ENCODE results near the gene RSBN1L. TPM values are rescaled to one million over a fixed set of nuclear protein-coding genes. Genes with fewer than 3 reads are reported as not detected.

Gene RSBN1L
- polyA plus RNA-seq, 4 donors = 6.4 to 17.5 (median 7.4) TPM

DNA sequence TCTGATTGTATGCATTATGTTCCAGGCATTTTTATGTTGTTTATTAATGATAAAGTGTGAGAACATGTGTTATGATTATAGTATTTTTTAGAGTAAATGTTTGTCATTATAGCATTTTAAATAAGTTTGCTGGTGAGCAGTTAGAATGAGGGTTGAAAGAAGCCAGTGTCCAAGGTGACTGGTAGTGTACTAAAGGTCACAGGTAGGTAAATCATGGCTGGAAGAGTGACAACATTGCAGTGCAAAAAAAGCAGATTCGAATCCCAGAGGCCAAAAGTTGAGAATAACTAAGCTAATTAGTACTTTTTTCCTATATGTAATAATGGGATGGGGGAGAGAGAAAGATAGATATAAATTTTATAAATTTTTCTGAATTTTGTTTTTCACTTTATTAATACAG is 44.0 kb downstream of the RSBN1L start:
- WGBS, 3 donors = 26 to 60% (median 30%) methylated on average over 1 of the region's 1 CpG
- Histone ChIP-seq H3K27me3 (ENCODE audit: control insufficient read depth in 3 of 3, insufficient read depth in 3 of 3, low read length in 3 of 3) (no peaks in the 10 kb centered on the region), H3K4me3 (ENCODE audit: low read depth in 1 of 3, low read length in 3 of 3) (no peak overlapping the region), H3K27ac (ENCODE audit: low read depth in 1 of 3, low read length in 2 of 3) (no peak overlapping the region), H3K9me3 (ENCODE audit: control insufficient read depth in 2 of 2, insufficient read depth in 1 of 2, low read depth in 1 of 2, low read length in 1 of 2) (no peaks in the 10 kb centered on the region), H3K36me3 (ENCODE audit: control insufficient read depth in 3 of 3, insufficient read depth in 2 of 3, low read depth in 1 of 3, low read length in 3 of 3) (peaks cover 0 to 20% (median 0%) of the 10 kb centered on the region in 3 donors), H3K4me1 (ENCODE audit: control insufficient read depth in 3 of 3, insufficient read depth in 2 of 3, low read depth in 1 of 3, low read length in 2 of 3) (no peaks in the 10 kb centered on the region)
- DNase-seq (no peak), FAIRE-seq (no peak)

- WGBS, 3 donors = 100% methylated on average over 1 of the region's 1 CpG
These were observed 47.3 kb downstream of the RSBN1L start for GRCh38 chr7:77743518-77743917.

GRCh38 chr7:77745746-77746145 is 49.5 kb downstream of the RSBN1L start:
- H3K9me3 ChIP-seq (ENCODE audit: control insufficient read depth in 2 of 2, insufficient read depth in 1 of 2, low read depth in 1 of 2, low read length in 1 of 2) = no peaks in the 10 kb centered on the region
- H3K4me1 ChIP-seq (ENCODE audit: control insufficient read depth in 3 of 3, insufficient read depth in 2 of 3, low read depth in 1 of 3, low read length in 2 of 3) = peaks cover 0 to 5% (median 3%) of the 10 kb centered on the region in 3 donors
- peaks cover 0 to 31% (median 4%) of the 10 kb centered on the region in 3 donors for H3K36me3 ChIP-seq (ENCODE audit: control insufficient read depth in 3 of 3, insufficient read depth in 2 of 3, low read depth in 1 of 3, low read length in 3 of 3)
- H3K4me3 ChIP-seq (ENCODE audit: low read depth in 1 of 3, low read length in 3 of 3) = no peak overlapping the region
- no peak overlapping the region for H3K27ac ChIP-seq (ENCODE audit: low read depth in 1 of 3, low read length in 2 of 3)
- no peaks in the 10 kb centered on the region for H3K27me3 ChIP-seq (ENCODE audit: control insufficient read depth in 3 of 3, insufficient read depth in 3 of 3, low read length in 3 of 3)
- 95 to 99% (median 96%) methylated on average over 4 of the region's 4 CpGs for WGBS, 3 donors
- DNase-seq (no peak), FAIRE-seq (no peak)

More at GRCh38 chr7:77743518-77743917, 47.3 kb downstream of the RSBN1L start:
- peaks cover 0 to 5% (median 3%) of the 10 kb centered on the region in 3 donors for H3K4me1 ChIP-seq (ENCODE audit: control insufficient read depth in 3 of 3, insufficient read depth in 2 of 3, low read depth in 1 of 3, low read length in 2 of 3)
- FAIRE-seq (no peak), DNase-seq (no peak)
- no peak overlapping the region for H3K4me3 ChIP-seq (ENCODE audit: low read depth in 1 of 3, low read length in 3 of 3)
- no peaks in the 10 kb centered on the region for H3K9me3 ChIP-seq (ENCODE audit: control insufficient read depth in 2 of 2, insufficient read depth in 1 of 2, low read depth in 1 of 2, low read length in 1 of 2)
- no peaks in the 10 kb centered on the region for H3K27me3 ChIP-seq (ENCODE audit: control insufficient read depth in 3 of 3, insufficient read depth in 3 of 3, low read length in 3 of 3)
- no peak overlapping the region for H3K27ac ChIP-seq (ENCODE audit: low read depth in 1 of 3, low read length in 2 of 3)
- peaks cover 0 to 29% (median 0%) of the 10 kb centered on the region in 3 donors for H3K36me3 ChIP-seq (ENCODE audit: control insufficient read depth in 3 of 3, insufficient read depth in 2 of 3, low read depth in 1 of 3, low read length in 3 of 3)

DNA sequence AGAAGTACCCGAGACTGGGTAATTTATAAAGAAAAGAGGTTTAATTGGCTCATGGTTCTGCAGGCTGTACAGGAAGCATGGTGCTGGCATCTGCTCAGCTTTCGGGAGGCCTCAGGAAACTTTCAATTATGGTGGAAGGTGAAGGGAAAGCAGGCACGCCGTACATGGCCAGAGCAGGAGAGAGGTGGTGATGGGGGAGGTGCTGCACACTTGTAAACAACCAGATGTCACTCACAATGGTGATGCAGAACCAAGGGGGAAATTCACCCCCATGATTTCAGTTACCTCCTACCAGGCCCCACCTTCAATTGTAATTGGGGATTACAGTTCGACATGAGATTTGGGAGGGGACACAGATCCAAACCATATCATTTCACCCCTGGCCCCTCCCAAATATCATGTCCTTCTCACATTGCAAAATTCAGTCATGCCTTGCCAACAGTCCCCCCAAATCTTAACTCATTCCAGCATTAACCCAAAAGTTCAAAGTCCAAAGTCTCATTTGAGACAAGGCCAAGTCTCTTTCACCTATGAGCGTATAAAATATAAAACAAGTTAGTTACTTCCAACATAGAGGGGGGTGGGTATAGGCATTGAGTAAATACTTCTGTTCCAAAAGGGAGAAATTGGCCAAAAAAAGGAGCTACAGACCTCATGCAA is 50.0 kb downstream of the RSBN1L start:
- peak in 1 of 2 donors; percentile 62 for DNase-seq
- H3K9me3 ChIP-seq (ENCODE audit: control insufficient read depth in 2 of 2, insufficient read depth in 1 of 2, low read depth in 1 of 2, low read length in 1 of 2) = no peaks in the 10 kb centered on the region
- H3K27ac ChIP-seq (ENCODE audit: low read depth in 1 of 3, low read length in 2 of 3) = no peak overlapping the region
- H3K27me3 ChIP-seq (ENCODE audit: control insufficient read depth in 3 of 3, insufficient read depth in 3 of 3, low read length in 3 of 3) = no peaks in the 10 kb centered on the region
- H3K4me3 ChIP-seq (ENCODE audit: low read depth in 1 of 3, low read length in 3 of 3) = no peak overlapping the region
- peaks cover 0 to 34% (median 4%) of the 10 kb centered on the region in 3 donors for H3K36me3 ChIP-seq (ENCODE audit: control insufficient read depth in 3 of 3, insufficient read depth in 2 of 3, low read depth in 1 of 3, low read length in 3 of 3)
- WGBS, 3 donors = 67 to 89% (median 80%) methylated on average over 6 of the region's 6 CpGs
- FAIRE-seq = no peak
- peaks cover 0 to 5% (median 3%) of the 10 kb centered on the region in 3 donors for H3K4me1 ChIP-seq (ENCODE audit: control insufficient read depth in 3 of 3, insufficient read depth in 2 of 3, low read depth in 1 of 3, low read length in 2 of 3)

- H3K36me3 ChIP-seq (ENCODE audit: control insufficient read depth in 3 of 3, insufficient read depth in 2 of 3, low read depth in 1 of 3, low read length in 3 of 3) = peaks cover 0 to 35% (median 4%) of the 10 kb centered on the region in 3 donors
- WGBS, 3 donors = 98 to 100% (median 100%) methylated on average over 2 of the region's 2 CpGs
- FAIRE-seq (no peak), DNase-seq (no peak)
- peaks cover 0 to 5% (median 3%) of the 10 kb centered on the region in 3 donors for H3K4me1 ChIP-seq (ENCODE audit: control insufficient read depth in 3 of 3, insufficient read depth in 2 of 3, low read depth in 1 of 3, low read length in 2 of 3)
- H3K4me3 ChIP-seq (ENCODE audit: low read depth in 1 of 3, low read length in 3 of 3) = no peak overlapping the region
- no peak overlapping the region for H3K27ac ChIP-seq (ENCODE audit: low read depth in 1 of 3, low read length in 2 of 3)
- H3K9me3 ChIP-seq (ENCODE audit: control insufficient read depth in 2 of 2, insufficient read depth in 1 of 2, low read depth in 1 of 2, low read length in 1 of 2) = no peaks in the 10 kb centered on the region
- H3K27me3 ChIP-seq (ENCODE audit: control insufficient read depth in 3 of 3, insufficient read depth in 3 of 3, low read length in 3 of 3) = no peaks in the 10 kb centered on the region
These were observed 50.5 kb downstream of the RSBN1L start for GRCh38 chr7:77746824-77747165.

DNA sequence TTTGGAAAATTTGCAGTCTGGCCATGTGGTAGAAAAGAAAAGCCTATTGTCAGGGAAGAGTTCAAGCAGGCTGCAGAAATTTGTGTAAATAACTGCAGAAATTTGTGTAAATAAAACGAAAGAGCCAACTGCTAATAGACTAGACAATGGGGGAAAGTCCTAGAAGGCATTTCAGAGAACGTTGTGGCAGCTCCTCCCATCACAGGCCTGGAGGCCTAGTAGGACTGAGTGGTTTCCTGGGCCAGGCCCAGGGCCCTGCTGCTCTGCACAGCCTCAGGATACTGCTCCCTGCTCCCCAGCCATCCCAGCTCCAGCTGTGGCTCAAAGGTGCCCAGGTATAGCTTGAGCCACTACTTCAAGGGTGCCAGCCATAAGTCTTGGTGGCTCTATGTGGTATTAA is 50.9 kb downstream of the RSBN1L start:
- Histone ChIP-seq H3K27me3 (ENCODE audit: control insufficient read depth in 3 of 3, insufficient read depth in 3 of 3, low read length in 3 of 3) (no peaks in the 10 kb centered on the region), H3K9me3 (ENCODE audit: control insufficient read depth in 2 of 2, insufficient read depth in 1 of 2, low read depth in 1 of 2, low read length in 1 of 2) (no peaks in the 10 kb centered on the region), H3K4me1 (ENCODE audit: control insufficient read depth in 3 of 3, insufficient read depth in 2 of 3, low read depth in 1 of 3, low read length in 2 of 3) (peaks cover 0 to 5% (median 3%) of the 10 kb centered on the region in 3 donors), H3K27ac (ENCODE audit: low read depth in 1 of 3, low read length in 2 of 3) (no peak overlapping the region), H3K36me3 (ENCODE audit: control insufficient read depth in 3 of 3, insufficient read depth in 2 of 3, low read depth in 1 of 3, low read length in 3 of 3) (peaks cover 0 to 35% (median 5%) of the 10 kb centered on the region in 3 donors), H3K4me3 (ENCODE audit: low read depth in 1 of 3, low read length in 3 of 3) (no peak overlapping the region)
- DNase-seq (no peak), FAIRE-seq (no peak)
- 55 to 83% (median 66%) methylated on average over 2 of the region's 2 CpGs for WGBS, 3 donors

DNA sequence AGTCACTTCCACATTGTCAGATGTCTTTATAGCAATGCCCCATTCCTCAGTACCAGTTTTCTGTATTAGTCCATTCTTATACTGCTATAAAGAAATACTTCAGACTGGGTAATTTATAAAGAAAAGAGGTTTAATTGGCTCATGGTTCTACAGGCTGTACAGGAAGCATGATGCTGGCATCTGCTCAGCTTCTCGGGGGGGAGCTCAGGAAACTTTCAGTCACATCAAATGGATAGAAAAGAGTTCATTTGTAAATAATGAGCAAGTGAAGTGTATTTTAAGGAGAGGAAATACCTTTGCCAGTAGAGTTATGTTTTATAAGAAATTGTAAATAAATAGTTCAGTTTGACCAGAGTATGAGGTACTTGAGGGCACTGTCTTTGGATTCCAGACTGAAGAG is 51.5 kb downstream of the RSBN1L start:
- Histone ChIP-seq H3K4me3 (ENCODE audit: low read depth in 1 of 3, low read length in 3 of 3) (no peak overlapping the region), H3K9me3 (ENCODE audit: control insufficient read depth in 2 of 2, insufficient read depth in 1 of 2, low read depth in 1 of 2, low read length in 1 of 2) (no peaks in the 10 kb centered on the region), H3K27ac (ENCODE audit: low read depth in 1 of 3, low read length in 2 of 3) (no peak overlapping the region), H3K27me3 (ENCODE audit: control insufficient read depth in 3 of 3, insufficient read depth in 3 of 3, low read length in 3 of 3) (no peaks in the 10 kb centered on the region), H3K36me3 (ENCODE audit: control insufficient read depth in 3 of 3, insufficient read depth in 2 of 3, low read depth in 1 of 3, low read length in 3 of 3) (peaks cover 0 to 31% (median 5%) of the 10 kb centered on the region in 3 donors), H3K4me1 (ENCODE audit: control insufficient read depth in 3 of 3, insufficient read depth in 2 of 3, low read depth in 1 of 3, low read length in 2 of 3) (peaks cover 0 to 5% (median 3%) of the 10 kb centered on the region in 3 donors)
- no peak for FAIRE-seq
- WGBS, 3 donors = 75 to 100% (median 94%) methylated on average over 1 of the region's 1 CpG
- DNase-seq = no peak

DNA sequence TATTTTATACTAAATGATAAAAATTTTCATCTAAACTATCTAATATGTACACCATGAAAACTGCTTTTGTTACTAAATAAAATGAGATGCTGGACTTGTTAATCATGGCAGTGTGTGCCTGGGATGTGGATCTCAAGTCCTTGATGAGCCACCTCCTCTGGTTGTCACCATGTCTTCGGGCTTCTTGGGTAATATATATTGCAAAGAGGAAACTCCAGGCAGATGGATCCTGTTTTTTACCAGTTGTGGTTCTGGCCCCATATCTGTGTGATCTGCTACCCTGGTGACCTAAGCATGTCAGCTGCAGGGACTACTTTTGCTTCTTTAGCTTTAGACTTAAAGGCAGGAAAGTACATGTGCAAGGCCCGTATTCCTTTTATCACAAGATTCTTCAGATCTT is 55.8 kb downstream of the RSBN1L start:
- Histone ChIP-seq H3K4me3 (ENCODE audit: low read depth in 1 of 3, low read length in 3 of 3) (no peak overlapping the region), H3K9me3 (ENCODE audit: control insufficient read depth in 2 of 2, insufficient read depth in 1 of 2, low read depth in 1 of 2, low read length in 1 of 2) (no peaks in the 10 kb centered on the region), H3K27ac (ENCODE audit: low read depth in 1 of 3, low read length in 2 of 3) (no peak overlapping the region), H3K27me3 (ENCODE audit: control insufficient read depth in 3 of 3, insufficient read depth in 3 of 3, low read length in 3 of 3) (no peaks in the 10 kb centered on the region), H3K36me3 (ENCODE audit: control insufficient read depth in 3 of 3, insufficient read depth in 2 of 3, low read depth in 1 of 3, low read length in 3 of 3) (peaks cover 0 to 23% (median 5%) of the 10 kb centered on the region in 3 donors), H3K4me1 (ENCODE audit: control insufficient read depth in 3 of 3, insufficient read depth in 2 of 3, low read depth in 1 of 3, low read length in 2 of 3) (no peaks in the 10 kb centered on the region)
- no peak for DNase-seq
- no peak for FAIRE-seq
- 54 to 72% (median 65%) methylated on average over 2 of the region's 2 CpGs for WGBS, 3 donors

- DNase-seq = no peak
- 55 to 58% (median 58%) methylated on average over 1 of the region's 1 CpG for WGBS, 3 donors
- Histone ChIP-seq H3K9me3 (ENCODE audit: control insufficient read depth in 2 of 2, insufficient read depth in 1 of 2, low read depth in 1 of 2, low read length in 1 of 2) (no peaks in the 10 kb centered on the region), H3K27me3 (ENCODE audit: control insufficient read depth in 3 of 3, insufficient read depth in 3 of 3, low read length in 3 of 3) (no peaks in the 10 kb centered on the region), H3K36me3 (ENCODE audit: control insufficient read depth in 3 of 3, insufficient read depth in 2 of 3, low read depth in 1 of 3, low read length in 3 of 3) (peaks cover 0 to 19% (median 5%) of the 10 kb centered on the region in 3 donors), H3K4me1 (ENCODE audit: control insufficient read depth in 3 of 3, insufficient read depth in 2 of 3, low read depth in 1 of 3, low read length in 2 of 3) (no peaks in the 10 kb centered on the region), H3K4me3 (ENCODE audit: low read depth in 1 of 3, low read length in 3 of 3) (no peak overlapping the region), H3K27ac (ENCODE audit: low read depth in 1 of 3, low read length in 2 of 3) (no peak overlapping the region)
- no peak for FAIRE-seq
These were observed 56.9 kb downstream of the RSBN1L start for GRCh38 chr7:77753173-77753572.
